GM12878 (cell line): ENCODE results near the gene PES1.

Source experiments
- POLR2A ChIP-seq: IDR thresholded peaks from 2 replicates; pipeline ENCODE4 v1.6.1; 2011; ENCODE audit warnings: low read depth, mild to moderate bottlenecking, low read length
- TCF12 ChIP-seq: IDR thresholded peaks from 2 replicates; pipeline ENCODE4 v1.6.1; 2011; ENCODE audit warnings: low read depth, mild to moderate bottlenecking, low read length
- ZNF622 ChIP-seq: fragments of 450-650 bp; IDR thresholded peaks from 2 replicates; pipeline ENCODE4 v1.6.1; 2017; ENCODE audit warnings: mild to moderate bottlenecking, inconsistent platforms
- TF ChIP-seq, protein P1 (sequence below), 3 experiments: IDR thresholded peaks in 2 of 3; conservative IDR thresholded peaks in 1 of 3; 2 replicates each; pipeline ENCODE4 v1.5.1; 2011; ENCODE audit warnings: low read depth in 3 of 3, low read length in 3 of 3, mild to moderate bottlenecking in 3 of 3, control low read depth in 2 of 3, moderate library complexity in 2 of 3, inconsistent platforms in 1 of 3, mixed read lengths in 1 of 3; ENCODE audit not compliant: control insufficient read depth in 2 of 3, insufficient read depth in 1 of 3; ENCODE audit errors: extremely low read depth in 1 of 3

- no peak; the same call in none of the 2 replicates for TF ChIP-seq POLR2A
- TF ChIP-seq ZNF622 = no peak
- no peak for TF ChIP-seq TCF12
- TF ChIP-seq, protein P1, sequence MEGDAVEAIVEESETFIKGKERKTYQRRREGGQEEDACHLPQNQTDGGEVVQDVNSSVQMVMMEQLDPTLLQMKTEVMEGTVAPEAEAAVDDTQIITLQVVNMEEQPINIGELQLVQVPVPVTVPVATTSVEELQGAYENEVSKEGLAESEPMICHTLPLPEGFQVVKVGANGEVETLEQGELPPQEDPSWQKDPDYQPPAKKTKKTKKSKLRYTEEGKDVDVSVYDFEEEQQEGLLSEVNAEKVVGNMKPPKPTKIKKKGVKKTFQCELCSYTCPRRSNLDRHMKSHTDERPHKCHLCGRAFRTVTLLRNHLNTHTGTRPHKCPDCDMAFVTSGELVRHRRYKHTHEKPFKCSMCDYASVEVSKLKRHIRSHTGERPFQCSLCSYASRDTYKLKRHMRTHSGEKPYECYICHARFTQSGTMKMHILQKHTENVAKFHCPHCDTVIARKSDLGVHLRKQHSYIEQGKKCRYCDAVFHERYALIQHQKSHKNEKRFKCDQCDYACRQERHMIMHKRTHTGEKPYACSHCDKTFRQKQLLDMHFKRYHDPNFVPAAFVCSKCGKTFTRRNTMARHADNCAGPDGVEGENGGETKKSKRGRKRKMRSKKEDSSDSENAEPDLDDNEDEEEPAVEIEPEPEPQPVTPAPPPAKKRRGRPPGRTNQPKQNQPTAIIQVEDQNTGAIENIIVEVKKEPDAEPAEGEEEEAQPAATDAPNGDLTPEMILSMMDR (IDR thresholded peaks at IDR 0.05 in 2 of 3, conservative IDR thresholded peaks at IDR 0.05 in 1 of 3; ENCODE audit: control insufficient read depth in 2 of 3, extremely low read depth in 1 of 3, insufficient read depth in 1 of 3, low read depth in 3 of 3, low read length in 3 of 3) = no peak
These were observed 16.6 kb downstream of the PES1 start for GRCh38 chr22:30574997-30575671.
